DND-41 (cell line): ENCODE measurements around the gene GFM1.
A peak's percentile ranks its signal among the peaks of the same experiment; 100 is the strongest.

ENCODE experiments used
- ATAC-seq: fragments of 200-7000 bp; cut with Tn5 transposase; 3 replicates; pipeline ENCODE4 v1.9.1; 2021; ENCODE audit warnings: low read depth; ENCODE audit not compliant: insufficient read depth
- DNase-seq: peaks from one replicate; pipeline ENCODE4 v3.0.0-alpha.2; 2020
- H2AFZ ChIP-seq: 2 replicates; pipeline ENCODE4 v1.6.0; 2012; ENCODE audit warnings: low read depth, low read length
- H3K27ac ChIP-seq: 2 replicates; pipeline ENCODE4 v1.5.1; 2012; ENCODE audit warnings: low read length, inconsistent platforms
- H3K27me3 ChIP-seq: fragments of 200-600 bp; sonication (generic); 2 replicates; pipeline ENCODE4 v1.6.0; 2012; ENCODE audit warnings: low read length, mild to moderate bottlenecking, inconsistent platforms; ENCODE audit not compliant: insufficient read depth, poor library complexity
- H3K36me3 ChIP-seq: 2 replicates; pipeline ENCODE4 v1.5.1; 2012; ENCODE audit warnings: low read length, inconsistent platforms; ENCODE audit not compliant: insufficient read depth
- H3K4me1 ChIP-seq: 2 replicates; pipeline ENCODE4 v1.5.1; 2012; ENCODE audit warnings: mild to moderate bottlenecking, low read length; ENCODE audit not compliant: insufficient read depth
- H3K4me2 ChIP-seq: 2 replicates; pipeline ENCODE4 v1.6.0; 2012; ENCODE audit warnings: mild to moderate bottlenecking, moderate library complexity, low read length, inconsistent platforms; ENCODE audit not compliant: insufficient read depth
- H3K4me3 ChIP-seq, 2 experiments: fragments of 200-600 bp in 1 of 2; shearing (Covaris generic) in 1 of 2; 2 replicates each; pipeline ENCODE4 v1.5.1; 2012 to 2016; ENCODE audit warnings: inconsistent platforms in 2 of 2, low read length in 2 of 2, mild to moderate bottlenecking in 2 of 2, low read depth in 1 of 2, moderate library complexity in 1 of 2
- H3K79me2 ChIP-seq: 2 replicates; pipeline ENCODE4 v1.6.0; 2012; ENCODE audit warnings: low read length, inconsistent platforms; ENCODE audit not compliant: insufficient read depth
- H3K9ac ChIP-seq: 2 replicates; pipeline ENCODE4 v1.6.0; 2012; ENCODE audit warnings: low read depth, mild to moderate bottlenecking, inconsistent platforms, low read length, moderate library complexity
- H3K9me3 ChIP-seq: 2 replicates; pipeline ENCODE4 v1.5.1; 2012; ENCODE audit warnings: low read length, moderate library complexity, mild to moderate bottlenecking, inconsistent platforms; ENCODE audit not compliant: insufficient read depth, severe bottlenecking
- H4K20me1 ChIP-seq: 2 replicates; pipeline ENCODE4 v1.6.0; 2012; ENCODE audit warnings: low read length; ENCODE audit not compliant: insufficient read depth
- EZH2 ChIP-seq: IDR thresholded peaks from 3 replicates; pipeline ENCODE4 v1.6.1; 2012; ENCODE audit warnings: borderline replicate concordance, low read depth, mild to moderate bottlenecking, moderate library complexity, low read length, inconsistent platforms; ENCODE audit not compliant: severe bottlenecking
- TF ChIP-seq, protein P1 (sequence below): IDR thresholded peaks from 2 replicates; pipeline ENCODE4 v1.5.1; 2012; ENCODE audit warnings: borderline replicate concordance, low read length, moderate library complexity, mild to moderate bottlenecking; ENCODE audit not compliant: poor library complexity, severe bottlenecking; ENCODE audit errors: extremely low read depth

The GFM1 gene

DNA sequence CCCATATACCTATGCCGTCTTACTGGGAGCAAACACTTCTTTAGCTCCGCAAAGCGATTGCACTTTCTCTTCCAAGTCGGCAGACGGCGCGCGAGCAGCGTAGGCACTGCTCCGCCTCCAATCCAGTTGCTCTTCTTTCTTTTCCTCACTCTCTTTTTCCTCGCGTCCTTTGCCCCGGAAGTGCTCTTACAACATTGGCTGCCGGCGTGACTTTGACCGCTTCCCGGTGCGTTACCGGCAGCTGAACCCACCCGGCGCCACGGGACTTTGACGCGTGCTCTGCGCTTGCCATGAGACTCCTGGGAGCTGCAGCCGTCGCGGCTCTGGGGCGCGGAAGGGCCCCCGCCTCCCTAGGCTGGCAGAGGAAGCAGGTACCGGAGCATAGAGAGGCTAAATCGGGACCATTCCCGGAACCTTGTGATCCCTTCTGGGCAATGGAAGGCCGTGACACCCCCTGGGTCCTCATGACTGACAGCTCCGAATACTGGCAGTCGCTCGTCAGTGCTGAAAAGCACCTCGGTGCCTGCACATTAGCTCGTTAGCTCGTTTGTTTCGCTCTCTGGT, at the start of gene GFM1:
Gene GFM1, plus strand, starts transcription at position 183 of the 564 bp plus-strand sequence. Its CDS starts 108 bp downstream, at position 291.
- peaks cover 33% of the 10 kb centered on the region for H3K79me2 ChIP-seq
- peak within 1 kb of the TSS; percentile 47 to 76 for H3K4me3 ChIP-seq
- peak within 1 kb of the TSS; percentile 62 for H3K9ac ChIP-seq
- no peaks in the 10 kb centered on the region for H3K27me3 ChIP-seq
- peak within 1 kb of the TSS; percentile 84 for H3K27ac ChIP-seq
- peaks cover 24% of the 10 kb centered on the region for H3K4me1 ChIP-seq
- H4K20me1 ChIP-seq, result no peaks in the 10 kb centered on the region; the same call in 1 of the 2 replicates
- DNase-seq, result peak; percentile 92
- peaks cover 25% of the 10 kb centered on the region; the same call in 1 of the 2 replicates for H3K36me3 ChIP-seq
- no peak for TF ChIP-seq EZH2
- TF ChIP-seq, protein P1, sequence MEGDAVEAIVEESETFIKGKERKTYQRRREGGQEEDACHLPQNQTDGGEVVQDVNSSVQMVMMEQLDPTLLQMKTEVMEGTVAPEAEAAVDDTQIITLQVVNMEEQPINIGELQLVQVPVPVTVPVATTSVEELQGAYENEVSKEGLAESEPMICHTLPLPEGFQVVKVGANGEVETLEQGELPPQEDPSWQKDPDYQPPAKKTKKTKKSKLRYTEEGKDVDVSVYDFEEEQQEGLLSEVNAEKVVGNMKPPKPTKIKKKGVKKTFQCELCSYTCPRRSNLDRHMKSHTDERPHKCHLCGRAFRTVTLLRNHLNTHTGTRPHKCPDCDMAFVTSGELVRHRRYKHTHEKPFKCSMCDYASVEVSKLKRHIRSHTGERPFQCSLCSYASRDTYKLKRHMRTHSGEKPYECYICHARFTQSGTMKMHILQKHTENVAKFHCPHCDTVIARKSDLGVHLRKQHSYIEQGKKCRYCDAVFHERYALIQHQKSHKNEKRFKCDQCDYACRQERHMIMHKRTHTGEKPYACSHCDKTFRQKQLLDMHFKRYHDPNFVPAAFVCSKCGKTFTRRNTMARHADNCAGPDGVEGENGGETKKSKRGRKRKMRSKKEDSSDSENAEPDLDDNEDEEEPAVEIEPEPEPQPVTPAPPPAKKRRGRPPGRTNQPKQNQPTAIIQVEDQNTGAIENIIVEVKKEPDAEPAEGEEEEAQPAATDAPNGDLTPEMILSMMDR, result peak; percentile 97
- no peaks in the 10 kb centered on the region for H3K9me3 ChIP-seq
- ATAC-seq, result peak; percentile 93
- peak within 1 kb of the TSS; percentile 92 for H2AFZ ChIP-seq
- H3K4me2 ChIP-seq, result peak within 1 kb of the TSS; percentile 84

DNA sequence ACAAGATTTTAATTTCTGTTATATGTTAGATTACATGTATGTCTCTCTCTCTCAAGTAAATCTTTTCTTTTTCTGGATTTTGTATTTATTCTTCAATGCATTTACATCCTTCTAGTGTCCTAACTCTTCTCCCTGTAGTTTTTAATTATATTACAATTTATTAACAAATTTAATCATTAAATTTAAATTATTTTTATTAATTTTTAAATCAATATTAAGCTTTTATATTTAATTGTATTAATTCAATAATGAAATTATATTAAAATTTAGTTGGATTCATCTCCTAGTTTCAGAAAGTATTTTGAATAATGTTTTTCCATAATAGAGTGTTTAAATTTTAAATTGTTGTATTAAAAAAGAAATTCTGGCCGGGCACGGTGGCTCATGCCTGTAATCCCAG, 43.5 kb upstream of the GFM1 start:
- H3K4me2 ChIP-seq, result no peak overlapping the region

DNA sequence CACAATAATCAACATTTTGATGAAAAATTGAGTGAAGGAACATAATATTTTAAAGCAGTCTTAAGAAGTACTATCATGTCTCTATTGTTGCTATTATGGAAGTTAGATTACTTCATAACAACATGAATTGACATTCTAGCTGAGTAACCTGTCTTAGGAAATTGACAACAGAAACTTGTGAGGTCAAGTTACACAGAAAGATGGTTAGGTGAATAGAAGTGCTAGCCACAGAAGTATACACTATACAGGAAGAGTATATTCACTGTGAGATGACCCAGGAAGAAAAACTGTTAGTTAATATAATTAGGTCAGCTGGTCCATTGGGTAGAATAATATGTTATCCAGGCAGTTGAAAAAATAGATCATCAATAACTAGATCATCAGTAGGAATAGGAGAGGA, 42.1 kb upstream of the GFM1 start:
- no peak for ATAC-seq
- Histone ChIP-seq H3K9me3 (no peaks in the 10 kb centered on the region), H3K4me3 (no peak overlapping the region), H3K4me2 (no peak overlapping the region), H3K4me1 (no peaks in the 10 kb centered on the region), H3K27me3 (no peaks in the 10 kb centered on the region), H4K20me1 (no peaks in the 10 kb centered on the region), H3K79me2 (no peaks in the 10 kb centered on the region), H3K9ac (no peak overlapping the region), H3K36me3 (no peaks in the 10 kb centered on the region), H2AFZ (no peak overlapping the region), H3K27ac (no peak overlapping the region)
- DNase-seq, result no peak
- TF ChIP-seq, protein P1, result no peak
- no peak for TF ChIP-seq EZH2

More for the DNA sequence above, 43.5 kb upstream of the GFM1 start:
- Histone ChIP-seq H3K36me3 (no peaks in the 10 kb centered on the region), H3K27ac (no peak overlapping the region), H2AFZ (no peak overlapping the region), H3K9me3 (no peaks in the 10 kb centered on the region), H3K79me2 (no peaks in the 10 kb centered on the region), H4K20me1 (no peaks in the 10 kb centered on the region), H3K9ac (no peak overlapping the region), H3K4me1 (no peaks in the 10 kb centered on the region), H3K27me3 (no peaks in the 10 kb centered on the region), H3K4me3 (no peak overlapping the region)
- ATAC-seq, result no peak
- no peak for DNase-seq
- TF ChIP-seq, protein P1, result no peak
- TF ChIP-seq EZH2, result no peak
